AG04450 (cell line): ENCODE data around the gene LMOD2. TPM values are rescaled to one million over a fixed set of nuclear protein-coding genes. Genes with fewer than 3 reads are reported as not detected.

Experiments
- CTCF ChIA-PET: fragments of 300-600, 350-600 bp; formaldehyde crosslinking; extraction: SDS; loops from one replicate; lab custom pipeline; 2022; ENCODE audit warnings: antibody characterized with exemption, inconsistent platforms; lab: Charles Lee
- POLR2A ChIA-PET: fragments of 350-600 bp; formaldehyde crosslinking; extraction: SDS; loops from one replicate; lab custom pipeline; 2021; ENCODE audit warnings: antibody characterized with exemption, inconsistent platforms; lab: Yijun Ruan, JAX
- DNase-seq: peaks from one replicate; pipeline ENCODE4 v3.0.0-alpha.2; 2011; ENCODE audit warnings: low read depth, low spot score
- H3K27ac ChIP-seq: one replicate; pipeline ENCODE4 v1.5.1; 2012; ENCODE audit warnings: low read depth, low read length, control low read depth
- H3K27me3 ChIP-seq: one replicate; pipeline ENCODE4 v1.6.0; 2012; ENCODE audit warnings: low read length; ENCODE audit not compliant: control insufficient read depth, insufficient read depth
- H3K4me3 ChIP-seq: 2 replicates; pipeline ENCODE4 v1.5.1; 2011; ENCODE audit warnings: mild to moderate bottlenecking, low read depth, low read length, control low read depth
- H3K9me3 ChIP-seq: 2 replicates; pipeline ENCODE4 v1.5.1; 2012; ENCODE audit warnings: low read length; ENCODE audit not compliant: control insufficient read depth, insufficient read depth
- CTCF ChIP-seq: IDR thresholded peaks from 2 replicates; pipeline ENCODE4 v1.5.1; 2011; ENCODE audit warnings: low read depth, low read length, control low read depth, inconsistent platforms
- polyA plus RNA-seq: library from polyadenylated mRNA; depleted of rRNA; stranded (reverse); fragments of >200 nt; gene quantifications from 2 replicates; pipeline ENCODE4 v1.2.3, GENCODE V29; 2011

Gene LMOD2
- polyA plus RNA-seq, 1 experiment: not detected

- H3K9me3 ChIP-seq: no peaks in the 10 kb centered on the region
- H3K4me3 ChIP-seq: no peak overlapping the region
- H3K27ac ChIP-seq: no peak overlapping the region
- TF ChIP-seq CTCF: no peak
- no peak for DNase-seq
- no peaks in the 10 kb centered on the region for H3K27me3 ChIP-seq
- ChIA-PET CTCF (interaction anchor here (0.7 to 4.7 kb wide), 6 partner anchors 8 to 175 kb away, joined by 3 to 25 read pairs (median 8); no protein-coding TSS in a partner anchor), POLR2A (no interaction called here)
Observed at GRCh38 chr7:123690550-123690949, 34.9 kb downstream of the LMOD2 start.

- no peak overlapping the region for H3K4me3 ChIP-seq
- TF ChIP-seq CTCF: no peak
- H3K9me3 ChIP-seq: no peaks in the 10 kb centered on the region
- CTCF ChIA-PET: interaction anchor here (1.2 to 4.7 kb wide), 4 partner anchors 9 to 173 kb away, joined by 3 to 25 read pairs (median 9); no protein-coding TSS in a partner anchor
- POLR2A ChIA-PET: no interaction called here
- no peak for DNase-seq
- no peak overlapping the region for H3K27ac ChIP-seq
- no peaks in the 10 kb centered on the region for H3K27me3 ChIP-seq
Observed at GRCh38 chr7:123692471-123692877, 36.8 kb downstream of the LMOD2 start.

DNA sequence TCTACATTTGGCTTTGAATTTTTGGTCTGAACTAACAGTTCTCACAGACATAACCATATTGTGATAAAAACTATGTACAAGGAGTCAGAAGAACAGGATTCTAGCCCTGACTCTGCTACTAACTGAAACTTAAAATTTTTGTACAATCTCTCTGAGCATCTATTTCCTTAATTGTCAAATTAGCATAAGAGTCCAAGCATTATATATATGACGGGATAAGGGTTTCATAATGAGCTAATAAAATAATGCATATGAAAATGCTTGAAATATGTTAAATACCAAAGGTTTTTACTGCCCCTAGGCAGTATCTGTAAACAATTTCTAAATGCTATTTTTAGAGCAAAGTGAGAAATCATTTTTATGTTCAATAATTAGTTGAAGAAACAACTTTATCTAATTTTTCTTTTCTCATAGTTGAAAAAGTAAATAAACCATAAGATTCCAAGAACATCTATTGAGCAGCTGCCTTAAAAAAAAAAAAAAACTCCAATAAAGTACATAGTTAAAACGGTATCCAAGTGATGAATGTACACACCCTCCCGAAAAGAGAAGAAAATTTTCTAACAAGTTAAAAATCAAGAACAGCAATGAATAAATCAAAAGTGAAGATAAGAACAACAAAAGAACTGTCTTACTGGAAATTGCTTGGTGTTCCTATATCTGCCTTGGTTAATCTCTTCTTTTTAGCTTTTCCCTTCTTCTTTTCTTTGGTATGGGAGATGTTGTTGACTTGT is 40.4 kb downstream of the LMOD2 start:
- Histone ChIP-seq H3K27ac (no peak overlapping the region), H3K9me3 (no peaks in the 10 kb centered on the region), H3K4me3 (no peak overlapping the region), H3K27me3 (no peaks in the 10 kb centered on the region)
- POLR2A ChIA-PET: no interaction called here
- no peak for DNase-seq
- CTCF ChIA-PET: interaction anchor here (1.0 to 1.4 kb wide), 2 partner anchors 14 to 169 kb away, joined by 4 to 6 read pairs; no protein-coding TSS in a partner anchor
- no peak for TF ChIP-seq CTCF

DNA sequence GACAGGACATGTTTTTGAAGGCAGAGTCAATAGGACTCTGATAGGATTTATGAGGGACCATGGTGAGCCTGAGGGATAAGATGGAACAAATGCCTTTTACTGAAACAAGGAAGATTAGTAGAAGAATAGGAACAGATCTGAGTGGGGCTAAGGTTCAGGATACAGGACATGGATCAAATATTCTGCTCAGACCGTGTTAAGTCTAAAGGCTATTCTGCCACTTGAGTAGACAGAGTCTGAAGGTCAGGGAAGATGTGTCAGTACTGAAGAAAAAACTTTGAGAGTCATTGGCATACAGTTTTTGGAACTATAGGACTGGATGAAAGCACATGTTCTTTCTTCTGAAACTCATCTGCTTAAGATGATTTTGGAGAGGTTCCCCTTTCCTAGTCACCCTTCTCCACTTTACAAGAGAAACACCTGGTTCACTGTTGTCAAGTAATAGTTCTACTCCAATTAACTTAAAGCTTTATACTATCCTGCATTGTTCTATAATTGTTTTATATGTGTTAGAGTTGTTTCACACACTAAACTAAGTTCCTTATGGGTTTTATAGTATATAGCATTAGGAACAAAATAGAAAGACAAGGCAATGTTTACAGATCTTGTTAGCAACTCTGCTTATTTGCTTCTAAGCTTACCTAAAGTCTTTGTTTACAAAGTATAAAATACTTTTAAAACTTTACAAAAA is 49.7 kb downstream of the LMOD2 start:
- Histone ChIP-seq H3K9me3 (no peaks in the 10 kb centered on the region), H3K4me3 (no peak overlapping the region), H3K27ac (no peak overlapping the region), H3K27me3 (no peaks in the 10 kb centered on the region)
- CTCF ChIA-PET: interaction anchor here (2.1 kb wide), 1 partner anchor 23 kb away, joined by 8 read pairs; no protein-coding TSS in a partner anchor
- no peak for TF ChIP-seq CTCF
- POLR2A ChIA-PET: no interaction called here
- no peak for DNase-seq

GRCh38 chr7:123709525-123709924 is 53.9 kb downstream of the LMOD2 start:
- TF ChIP-seq CTCF: no peak
- no peaks in the 10 kb centered on the region for H3K27me3 ChIP-seq
- no peak overlapping the region for H3K27ac ChIP-seq
- DNase-seq: no peak
- no peaks in the 10 kb centered on the region for H3K9me3 ChIP-seq
- H3K4me3 ChIP-seq: no peak overlapping the region
- ChIA-PET POLR2A (no interaction called here), CTCF (interaction anchor here (1.0 kb wide), 1 partner anchor 8 kb away, joined by 5 read pairs; no protein-coding TSS in a partner anchor)
